ENCODE results near the gene ZNF165. TPM values are rescaled to one million over a fixed set of nuclear protein-coding genes. Genes with fewer than 3 reads are reported as not detected.
"Not testable (repeated sequence)": the region's sequence is repeated elsewhere in the genome, so short reads cannot be mapped to it uniquely, and the experiment has no call there.

ZNF165 gene
- polyA plus RNA-seq (2013, experiment 1 of 2) = 0.56 TPM
- polyA plus RNA-seq (2013, experiment 2 of 2) = 0.69 TPM

DNA sequence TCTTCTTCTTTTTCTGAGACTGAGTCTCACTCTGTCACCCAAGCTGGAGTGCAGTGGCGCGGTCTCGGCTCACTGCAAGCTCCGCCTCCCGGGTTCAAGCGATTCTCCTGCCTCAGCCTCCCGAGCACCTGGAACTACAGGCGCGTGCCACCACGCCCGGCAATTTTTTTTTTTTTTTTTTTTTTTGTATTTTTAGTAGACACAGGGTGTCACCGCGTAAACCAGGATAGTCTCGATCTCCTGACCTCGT, at the start of gene ZNF165:
Gene ZNF165, plus strand, starts transcription at position 188 of the 250 bp plus-strand sequence. CDS start 4,913 bp downstream, outside the sequence.
- no CpG with 5 or more reads among the region's 15 CpGs for WGBS, 2 donors (ENCODE audit: extremely low coverage in 2 of 2, insufficient read length in 2 of 2, insufficient replicate concordance in 1 of 2)
- H2AK5ac ChIP-seq (ENCODE audit: low read depth, low read length); H3K79me1 ChIP-seq (ENCODE audit: low read depth, low read length); H3K4me1 ChIP-seq (ENCODE audit: control insufficient read depth in 2 of 2, insufficient read depth in 1 of 2, low read depth in 1 of 2, low read length in 2 of 2); H3K27me3 ChIP-seq (ENCODE audit: control insufficient read depth in 3 of 3, insufficient read depth in 3 of 3, low read depth in 1 of 3, low read length in 3 of 3); H3K27ac ChIP-seq (replicated peaks; ENCODE audit: low read length); H2BK120ac ChIP-seq (ENCODE audit: low read depth, low read length); H3K36me3 ChIP-seq (replicated peaks in 1 of 2; ENCODE audit: control insufficient read depth in 2 of 2, insufficient read depth in 2 of 2, low read length in 2 of 2); H2BK12ac ChIP-seq (ENCODE audit: low read length); H3K14ac ChIP-seq (ENCODE audit: low read length); H3K9me3 ChIP-seq (replicated peaks in 1 of 2; ENCODE audit: control insufficient read depth in 2 of 2, insufficient read depth in 1 of 2, low read depth in 1 of 2, low read length in 2 of 2); H2BK15ac ChIP-seq (ENCODE audit: low read length); H4K91ac ChIP-seq (ENCODE audit: low read depth, low read length, poor library complexity); DNase-seq (ENCODE audit: low spot score); H3K4ac ChIP-seq (ENCODE audit: low read length): not testable (repeated sequence)
- H3K23ac ChIP-seq (ENCODE audit: low read depth, low read length, poor library complexity) = peak within 1 kb of the TSS; percentile 61
- H4K8ac ChIP-seq (ENCODE audit: low read depth, low read length) = peak within 1 kb of the TSS; percentile 65
- peak within 1 kb of the TSS; percentile 85 for H3K9ac ChIP-seq (ENCODE audit: low read depth, low read length, poor library complexity)
- H3K4me2 ChIP-seq (ENCODE audit: insufficient read depth, low read length, poor library complexity, severe bottlenecking) = peak within 1 kb of the TSS; percentile 49
- H3K18ac ChIP-seq (ENCODE audit: low read length) = peak within 1 kb of the TSS; percentile 89
- peak within 1 kb of the TSS; percentile 89 for H2AFZ ChIP-seq (ENCODE audit: low read length)
- peak within 1 kb of the TSS; percentile 64 to 94 for H3K4me3 ChIP-seq (ENCODE audit: low read length in 2 of 2)
- peak within 1 kb of the TSS; percentile 35 for H2BK5ac ChIP-seq (ENCODE audit: low read length)

DNA sequence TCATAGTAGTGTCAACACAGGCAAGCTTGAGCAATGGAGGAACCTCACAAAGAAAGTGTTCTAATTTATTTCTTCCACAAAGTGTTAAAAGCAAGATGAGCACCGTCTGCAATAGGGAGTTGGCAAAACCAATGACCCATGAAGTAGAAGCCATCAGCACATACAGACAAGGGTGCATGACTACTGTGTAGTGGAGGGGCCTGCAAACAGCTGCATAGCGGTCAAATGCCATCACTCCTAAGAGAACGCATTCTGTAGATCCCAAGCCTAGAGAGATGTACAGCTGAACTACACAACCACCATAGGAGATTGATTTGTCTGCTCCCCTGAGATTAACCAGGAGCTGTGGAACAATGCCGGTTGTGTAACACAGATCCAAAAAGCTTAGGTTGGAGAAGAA, 26.8 kb upstream of the ZNF165 start:
- H4K91ac ChIP-seq (ENCODE audit: low read depth, low read length, poor library complexity) = no peak overlapping the region
- no peak overlapping the region for H3K14ac ChIP-seq (ENCODE audit: low read length)
- H4K8ac ChIP-seq (ENCODE audit: low read depth, low read length) = no peak overlapping the region
- no peak overlapping the region for H2BK12ac ChIP-seq (ENCODE audit: low read length)
- no peaks in the 10 kb centered on the region for H3K36me3 ChIP-seq (replicated peaks in 1 of 2; ENCODE audit: control insufficient read depth in 2 of 2, insufficient read depth in 2 of 2, low read length in 2 of 2)
- H3K4me2 ChIP-seq (ENCODE audit: insufficient read depth, low read length, poor library complexity, severe bottlenecking) = no peak overlapping the region
- no peak overlapping the region for H3K4me3 ChIP-seq (ENCODE audit: low read length in 2 of 2)
- no peak overlapping the region for H3K18ac ChIP-seq (ENCODE audit: low read length)
- H2AK5ac ChIP-seq (ENCODE audit: low read depth, low read length) = no peak overlapping the region
- no peaks in the 10 kb centered on the region for H3K79me1 ChIP-seq (ENCODE audit: low read depth, low read length)
- no peak overlapping the region for H3K23ac ChIP-seq (ENCODE audit: low read depth, low read length, poor library complexity)
- WGBS, 2 donors (ENCODE audit: extremely low coverage in 2 of 2, insufficient read length in 2 of 2, insufficient replicate concordance in 1 of 2) = no CpG with 5 or more reads among the region's 4 CpGs
- no peak overlapping the region for H3K9ac ChIP-seq (ENCODE audit: low read depth, low read length, poor library complexity)
- no peak overlapping the region for H2BK120ac ChIP-seq (ENCODE audit: low read depth, low read length)
- peaks cover 0 to 7% (median 0%) of the 10 kb centered on the region in 3 experiments for H3K27me3 ChIP-seq (ENCODE audit: control insufficient read depth in 3 of 3, insufficient read depth in 3 of 3, low read depth in 1 of 3, low read length in 3 of 3)
- H3K4ac ChIP-seq (ENCODE audit: low read length) = no peak overlapping the region
- no peak overlapping the region for H2BK5ac ChIP-seq (ENCODE audit: low read length)
- no peak overlapping the region for H2BK15ac ChIP-seq (ENCODE audit: low read length)
- H3K4me1 ChIP-seq (ENCODE audit: control insufficient read depth in 2 of 2, insufficient read depth in 1 of 2, low read depth in 1 of 2, low read length in 2 of 2) = no peaks in the 10 kb centered on the region
- no peak for DNase-seq (ENCODE audit: low spot score)
- no peaks in the 10 kb centered on the region for H3K9me3 ChIP-seq (replicated peaks in 1 of 2; ENCODE audit: control insufficient read depth in 2 of 2, insufficient read depth in 1 of 2, low read depth in 1 of 2, low read length in 2 of 2)
- H2AFZ ChIP-seq (ENCODE audit: low read length) = no peak overlapping the region
- no peak overlapping the region for H3K27ac ChIP-seq (replicated peaks; ENCODE audit: low read length)

DNA sequence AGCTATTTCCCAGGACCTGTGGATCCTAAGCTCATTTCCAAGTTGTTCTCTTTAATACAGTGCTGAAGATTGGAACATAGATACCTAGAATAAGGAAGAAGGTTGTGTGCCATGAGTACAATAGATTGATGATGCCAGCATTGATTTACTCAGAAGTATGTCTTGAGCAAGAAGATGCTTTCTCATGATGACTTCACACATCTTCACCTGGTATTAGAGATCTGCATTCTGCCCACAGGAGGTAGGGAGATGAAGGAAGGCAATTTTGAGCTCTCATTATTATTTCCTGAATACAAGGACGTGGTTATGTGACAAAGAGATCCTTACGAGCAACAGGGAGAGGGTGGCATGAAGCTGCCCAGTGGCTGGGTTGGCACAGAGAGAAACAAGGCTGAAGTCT, 20.0 kb upstream of the ZNF165 start:
- no peaks in the 10 kb centered on the region for H3K4me1 ChIP-seq (ENCODE audit: control insufficient read depth in 2 of 2, insufficient read depth in 1 of 2, low read depth in 1 of 2, low read length in 2 of 2)
- H4K91ac ChIP-seq (ENCODE audit: low read depth, low read length, poor library complexity) = no peak overlapping the region
- no peak overlapping the region for H3K9ac ChIP-seq (ENCODE audit: low read depth, low read length, poor library complexity)
- no peak overlapping the region for H2BK12ac ChIP-seq (ENCODE audit: low read length)
- H3K27me3 ChIP-seq (ENCODE audit: control insufficient read depth in 3 of 3, insufficient read depth in 3 of 3, low read depth in 1 of 3, low read length in 3 of 3) = peaks cover 0 to 3% (median 0%) of the 10 kb centered on the region in 3 experiments
- H3K14ac ChIP-seq (ENCODE audit: low read length) = no peak overlapping the region
- no peak overlapping the region for H3K23ac ChIP-seq (ENCODE audit: low read depth, low read length, poor library complexity)
- H3K36me3 ChIP-seq (replicated peaks in 1 of 2; ENCODE audit: control insufficient read depth in 2 of 2, insufficient read depth in 2 of 2, low read length in 2 of 2) = no peaks in the 10 kb centered on the region
- no peak overlapping the region for H2BK5ac ChIP-seq (ENCODE audit: low read length)
- no peak overlapping the region for H3K4me2 ChIP-seq (ENCODE audit: insufficient read depth, low read length, poor library complexity, severe bottlenecking)
- no peak overlapping the region for H2AK5ac ChIP-seq (ENCODE audit: low read depth, low read length)
- no peaks in the 10 kb centered on the region for H3K9me3 ChIP-seq (replicated peaks in 1 of 2; ENCODE audit: control insufficient read depth in 2 of 2, insufficient read depth in 1 of 2, low read depth in 1 of 2, low read length in 2 of 2)
- no peak overlapping the region for H3K4ac ChIP-seq (ENCODE audit: low read length)
- H4K8ac ChIP-seq (ENCODE audit: low read depth, low read length) = no peak overlapping the region
- H2BK120ac ChIP-seq (ENCODE audit: low read depth, low read length) = no peak overlapping the region
- no peak overlapping the region for H3K4me3 ChIP-seq (ENCODE audit: low read length in 2 of 2)
- no peak for DNase-seq (ENCODE audit: low spot score)
- H3K79me1 ChIP-seq (ENCODE audit: low read depth, low read length) = no peaks in the 10 kb centered on the region
- no peak overlapping the region for H3K18ac ChIP-seq (ENCODE audit: low read length)
- WGBS, 2 donors (ENCODE audit: extremely low coverage in 2 of 2, insufficient read length in 2 of 2, insufficient replicate concordance in 1 of 2) = no CpG with 5 or more reads among the region's 2 CpGs
- no peak overlapping the region for H2BK15ac ChIP-seq (ENCODE audit: low read length)
- H2AFZ ChIP-seq (ENCODE audit: low read length) = no peak overlapping the region
- H3K27ac ChIP-seq (replicated peaks; ENCODE audit: low read length) = no peak overlapping the region

DNA sequence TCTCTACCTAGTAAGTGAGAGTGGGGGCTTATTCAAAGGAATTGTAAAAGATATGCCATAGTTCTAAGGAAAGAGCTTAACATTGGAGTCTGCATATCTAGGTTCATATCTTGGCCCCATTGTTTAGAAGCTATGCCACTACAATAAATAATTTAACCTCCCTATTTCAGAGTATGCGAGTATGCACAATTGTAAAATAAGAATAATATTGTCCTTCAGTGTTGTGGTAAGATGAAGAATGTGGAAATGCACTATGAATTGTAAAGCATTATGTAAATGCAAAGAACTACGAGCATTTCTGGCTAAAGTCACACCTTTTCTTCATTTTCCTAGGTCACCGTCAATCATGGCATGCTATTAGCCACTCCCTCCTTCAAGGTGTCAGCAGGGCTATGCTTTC, 16.1 kb upstream of the ZNF165 start:
- Histone ChIP-seq H4K8ac (ENCODE audit: low read depth, low read length) (no peak overlapping the region), H3K79me1 (ENCODE audit: low read depth, low read length) (no peaks in the 10 kb centered on the region), H3K27me3 (ENCODE audit: control insufficient read depth in 3 of 3, insufficient read depth in 3 of 3, low read depth in 1 of 3, low read length in 3 of 3) (peaks cover 0 to 14% (median 2%) of the 10 kb centered on the region in 3 experiments), H3K4me2 (ENCODE audit: insufficient read depth, low read length, poor library complexity, severe bottlenecking) (no peak overlapping the region), H3K27ac (replicated peaks; ENCODE audit: low read length) (no peak overlapping the region), H2BK120ac (ENCODE audit: low read depth, low read length) (no peak overlapping the region), H3K4me1 (ENCODE audit: control insufficient read depth in 2 of 2, insufficient read depth in 1 of 2, low read depth in 1 of 2, low read length in 2 of 2) (no peaks in the 10 kb centered on the region), H3K9me3 (replicated peaks in 1 of 2; ENCODE audit: control insufficient read depth in 2 of 2, insufficient read depth in 1 of 2, low read depth in 1 of 2, low read length in 2 of 2) (no peaks in the 10 kb centered on the region), H3K23ac (ENCODE audit: low read depth, low read length, poor library complexity) (no peak overlapping the region), H2BK5ac (ENCODE audit: low read length) (no peak overlapping the region), H2BK15ac (ENCODE audit: low read length) (no peak overlapping the region), H2AK5ac (ENCODE audit: low read depth, low read length) (no peak overlapping the region), H4K91ac (ENCODE audit: low read depth, low read length, poor library complexity) (no peak overlapping the region), H3K18ac (ENCODE audit: low read length) (no peak overlapping the region), H3K9ac (ENCODE audit: low read depth, low read length, poor library complexity) (no peak overlapping the region), H3K4ac (ENCODE audit: low read length) (no peak overlapping the region), H2BK12ac (ENCODE audit: low read length) (no peak overlapping the region), H3K4me3 (ENCODE audit: low read length in 2 of 2) (no peak overlapping the region), H3K36me3 (replicated peaks in 1 of 2; ENCODE audit: control insufficient read depth in 2 of 2, insufficient read depth in 2 of 2, low read length in 2 of 2) (no peaks in the 10 kb centered on the region), H3K14ac (ENCODE audit: low read length) (no peak overlapping the region), H2AFZ (ENCODE audit: low read length) (no peak overlapping the region)
- DNase-seq (ENCODE audit: low spot score) = no peak
- no CpG with 5 or more reads among the region's 3 CpGs for WGBS, 2 donors (ENCODE audit: extremely low coverage in 2 of 2, insufficient read length in 2 of 2, insufficient replicate concordance in 1 of 2)
